Tibial nerve (tissue), 4 donors: Measurements from ENCODE around the gene MAPK1. TPM values are rescaled to one million over a fixed set of nuclear protein-coding genes. Genes with fewer than 3 reads are reported as not detected.
A peak's percentile ranks its signal among the peaks of the same experiment; 100 is the strongest.
"Not testable (repeated sequence)": the region's sequence is repeated elsewhere in the genome, so short reads cannot be mapped to it uniquely, and the experiment has no call there.

ENCODE experiments used
- DNase-seq, 2 donors: peaks; one replicate each; pipeline ENCODE4 v3.0.0-alpha.2; 2019; ENCODE audit warnings: low spot score in 2 of 2
- H3K27ac ChIP-seq, 4 donors: fragments of 200-600 bp; sonication (generic) in 3 of 4; one replicate each; pipeline ENCODE4 v1.5.1; 2017 to 2019; ENCODE audit warnings: mild to moderate bottlenecking in 1 of 4
- H3K27me3 ChIP-seq, 2 donors: fragments of 200-600 bp; sonication (generic) in 1 of 2; one replicate each; pipeline versions ENCODE4 v1.5.1 to v1.6.0; 2017 to 2019
- H3K36me3 ChIP-seq, 3 donors: fragments of 200-600 bp; sonication (generic); one replicate each; pipeline ENCODE4 v1.5.1; 2018 to 2019
- H3K4me1 ChIP-seq, 4 donors: fragments of 200-600 bp; sonication (generic) in 3 of 4; one replicate each; pipeline ENCODE4 v1.5.1; 2017 to 2019
- H3K4me3 ChIP-seq, 4 donors: fragments of 200-600 bp; sonication (generic) in 3 of 4; one replicate each; pipeline ENCODE4 v1.5.1; 2017 to 2019; ENCODE audit warnings: mild to moderate bottlenecking in 1 of 4, moderate library complexity in 1 of 4
- H3K9me3 ChIP-seq, 4 donors: fragments of 200-600 bp; sonication (generic) in 3 of 4; one replicate each; pipeline ENCODE4 v1.5.1; 2017 to 2019
- EP300 ChIP-seq, 2 donors: sonication (generic); formaldehyde crosslinking; IDR thresholded peaks; one replicate each; pipeline ENCODE4 v1.6.1; 2017; ENCODE audit warnings: antibody characterized with exemption in 2 of 2, mild to moderate bottlenecking in 1 of 2
- POLR2A ChIP-seq, 2 donors: fragments of 450-650 bp; IDR thresholded peaks; one replicate each; pipeline ENCODE4 v1.6.1; 2017; ENCODE audit warnings: antibody characterized with exemption in 2 of 2, mild to moderate bottlenecking in 2 of 2, moderate library complexity in 2 of 2
- WGBS, 2 donors: methylation state at CpG; one replicate each; pipeline ENCODE4 v1.1.5; 2018; 5-methylcytosine and 5-hydroxymethylcytosine counted together
- total RNA-seq, 4 donors: library from RNA; depleted of rRNA; stranded (reverse); fragments of >200 nt; gene quantifications; one replicate each; pipeline ENCODE4 v1.1.0, GENCODE V29; 2016
- TF ChIP-seq, protein P1 (sequence below), 5 experiments: fragments of 200-600 bp in 3 of 5; fragments of 450-650 bp in 2 of 5; sonication (generic) in 3 of 5; IDR thresholded peaks; one replicate each; pipeline ENCODE4 v1.5.1; 2016 to 2019; ENCODE audit warnings: antibody characterized with exemption in 5 of 5, mild to moderate bottlenecking in 3 of 5, moderate library complexity in 2 of 5

MAPK1 gene
- total RNA-seq, 4 donors from 2014 or later, result 58.1 to 95.3 (median 73.1) TPM

GRCh38 chr22:21856197-21856596, 11.2 kb downstream of the MAPK1 start:
- Histone ChIP-seq H3K9me3 (no peaks in the 10 kb centered on the region), H3K27ac (peak overlapping the region in 1 of 4 donors; percentile 15), H3K36me3 (peaks cover 0 to 8% (median 0%) of the 10 kb centered on the region in 3 donors), H3K27me3 (no peaks in the 10 kb centered on the region), H3K4me3 (no peak overlapping the region), H3K4me1 (peaks cover 0 to 72% (median 40%) of the 10 kb centered on the region in 4 donors)
- no peak for DNase-seq
- no peak for TF ChIP-seq POLR2A (IDR thresholded peaks at IDR 0.05)
- 84 to 91% methylated on average over 10 of the region's 10 CpGs for WGBS, 2 donors

- H3K27ac ChIP-seq, result peak overlapping the region in 1 of 4 donors; percentile 15
- peaks cover 0 to 8% (median 0%) of the 10 kb centered on the region in 3 donors for H3K36me3 ChIP-seq
- TF ChIP-seq EP300 (IDR thresholded peaks at IDR 0.05), result no peak
- TF ChIP-seq, protein P1, sequence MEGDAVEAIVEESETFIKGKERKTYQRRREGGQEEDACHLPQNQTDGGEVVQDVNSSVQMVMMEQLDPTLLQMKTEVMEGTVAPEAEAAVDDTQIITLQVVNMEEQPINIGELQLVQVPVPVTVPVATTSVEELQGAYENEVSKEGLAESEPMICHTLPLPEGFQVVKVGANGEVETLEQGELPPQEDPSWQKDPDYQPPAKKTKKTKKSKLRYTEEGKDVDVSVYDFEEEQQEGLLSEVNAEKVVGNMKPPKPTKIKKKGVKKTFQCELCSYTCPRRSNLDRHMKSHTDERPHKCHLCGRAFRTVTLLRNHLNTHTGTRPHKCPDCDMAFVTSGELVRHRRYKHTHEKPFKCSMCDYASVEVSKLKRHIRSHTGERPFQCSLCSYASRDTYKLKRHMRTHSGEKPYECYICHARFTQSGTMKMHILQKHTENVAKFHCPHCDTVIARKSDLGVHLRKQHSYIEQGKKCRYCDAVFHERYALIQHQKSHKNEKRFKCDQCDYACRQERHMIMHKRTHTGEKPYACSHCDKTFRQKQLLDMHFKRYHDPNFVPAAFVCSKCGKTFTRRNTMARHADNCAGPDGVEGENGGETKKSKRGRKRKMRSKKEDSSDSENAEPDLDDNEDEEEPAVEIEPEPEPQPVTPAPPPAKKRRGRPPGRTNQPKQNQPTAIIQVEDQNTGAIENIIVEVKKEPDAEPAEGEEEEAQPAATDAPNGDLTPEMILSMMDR (IDR thresholded peaks at IDR 0.05), result no peak
- no peak for TF ChIP-seq POLR2A (IDR thresholded peaks at IDR 0.05)
- no peak overlapping the region for H3K4me3 ChIP-seq
- no peaks in the 10 kb centered on the region for H3K27me3 ChIP-seq
- DNase-seq, result no peak
- no peaks in the 10 kb centered on the region for H3K9me3 ChIP-seq
- H3K4me1 ChIP-seq, result peaks cover 0 to 71% (median 36%) of the 10 kb centered on the region in 4 donors
- WGBS, 2 donors, result 58 to 64% methylated on average over 6 of the region's 6 CpGs
Observed at GRCh38 chr22:21855676-21856075, 11.8 kb downstream of the MAPK1 start.

DNA sequence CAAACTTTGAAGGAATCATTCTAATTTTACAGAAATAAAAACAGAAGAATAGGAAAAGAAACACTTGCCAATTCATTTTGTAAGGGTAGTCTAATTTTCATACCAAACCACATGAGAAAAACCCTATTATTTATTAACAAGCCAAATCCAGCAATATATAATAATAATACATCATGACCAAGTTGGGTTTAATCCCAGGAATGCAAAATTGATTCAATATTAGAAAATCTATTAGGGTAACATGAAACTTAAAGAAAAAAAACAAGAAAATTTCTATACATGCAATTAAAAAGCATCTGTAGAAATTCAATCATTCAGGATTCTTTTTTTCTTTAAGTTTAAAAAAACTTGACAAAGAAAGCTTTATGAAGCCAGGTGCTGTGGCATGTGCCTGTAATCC, 16.8 kb downstream of the MAPK1 start:
- Histone ChIP-seq H3K4me1 (peaks cover 0 to 68% (median 23%) of the 10 kb centered on the region in 4 donors), H3K4me3 (no peak overlapping the region)

GRCh38 chr22:21849489-21849888, 18.0 kb downstream of the MAPK1 start:
- no peak for DNase-seq
- peaks cover 0 to 64% (median 19%) of the 10 kb centered on the region in 4 donors for H3K4me1 ChIP-seq
- no peak overlapping the region for H3K4me3 ChIP-seq
- no peak for TF ChIP-seq EP300 (IDR thresholded peaks at IDR 0.05)
- TF ChIP-seq, protein P1 (IDR thresholded peaks at IDR 0.05), result no peak
- TF ChIP-seq POLR2A (IDR thresholded peaks at IDR 0.05), result no peak
- peak overlapping the region in 2 of 4 donors; percentile 54 to 81 for H3K27ac ChIP-seq
- peaks cover 0 to 8% (median 0%) of the 10 kb centered on the region in 3 donors for H3K36me3 ChIP-seq
- WGBS, 2 donors, result 32 to 36% methylated on average over 1 of the region's 1 CpG
- no peaks in the 10 kb centered on the region for H3K27me3 ChIP-seq
- no peaks in the 10 kb centered on the region for H3K9me3 ChIP-seq

More for the DNA sequence above, 16.8 kb downstream of the MAPK1 start:
- no peaks in the 10 kb centered on the region for H3K27me3 ChIP-seq
- DNase-seq, result no peak
- peak overlapping the region in 1 of 4 donors; percentile 81 for H3K27ac ChIP-seq
- H3K36me3 ChIP-seq, result peaks cover 0 to 8% (median 0%) of the 10 kb centered on the region in 3 donors
- H3K9me3 ChIP-seq, result no peaks in the 10 kb centered on the region
- TF ChIP-seq, protein P1 (IDR thresholded peaks at IDR 0.05), result no peak
- TF ChIP-seq EP300 (IDR thresholded peaks at IDR 0.05) (no peak), POLR2A (IDR thresholded peaks at IDR 0.05) (no peak)

DNA sequence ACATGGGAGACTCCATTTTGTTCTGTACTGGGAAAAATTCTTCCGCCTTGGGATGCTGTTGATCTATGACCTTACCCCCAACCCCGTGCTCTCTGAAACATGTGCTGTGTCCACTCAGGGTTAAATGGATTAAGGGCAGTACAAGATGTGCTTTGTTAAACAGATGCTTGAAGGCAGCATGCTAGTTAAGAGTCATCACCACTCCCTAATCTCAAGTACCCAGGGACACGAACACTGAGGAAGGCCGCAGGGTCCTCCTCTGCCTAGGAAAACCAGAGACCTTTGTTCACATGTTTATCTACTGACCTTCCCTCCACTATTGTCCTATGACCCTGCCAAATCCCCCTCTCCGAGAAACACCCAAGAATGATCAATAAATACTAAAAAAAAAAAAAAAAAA, 19.4 kb downstream of the MAPK1 start:
- not testable (repeated sequence) for DNase-seq, H3K9me3 ChIP-seq, H3K4me3 ChIP-seq, H3K36me3 ChIP-seq, H3K27me3 ChIP-seq
- 18 to 40% methylated on average over 5 of the region's 5 CpGs for WGBS, 2 donors
- peaks cover 0 to 71% (median 19%) of the 10 kb centered on the region in 4 donors for H3K4me1 ChIP-seq
- H3K27ac ChIP-seq, result peak overlapping the region in 2 of 4 donors; percentile 41 to 56

DNA sequence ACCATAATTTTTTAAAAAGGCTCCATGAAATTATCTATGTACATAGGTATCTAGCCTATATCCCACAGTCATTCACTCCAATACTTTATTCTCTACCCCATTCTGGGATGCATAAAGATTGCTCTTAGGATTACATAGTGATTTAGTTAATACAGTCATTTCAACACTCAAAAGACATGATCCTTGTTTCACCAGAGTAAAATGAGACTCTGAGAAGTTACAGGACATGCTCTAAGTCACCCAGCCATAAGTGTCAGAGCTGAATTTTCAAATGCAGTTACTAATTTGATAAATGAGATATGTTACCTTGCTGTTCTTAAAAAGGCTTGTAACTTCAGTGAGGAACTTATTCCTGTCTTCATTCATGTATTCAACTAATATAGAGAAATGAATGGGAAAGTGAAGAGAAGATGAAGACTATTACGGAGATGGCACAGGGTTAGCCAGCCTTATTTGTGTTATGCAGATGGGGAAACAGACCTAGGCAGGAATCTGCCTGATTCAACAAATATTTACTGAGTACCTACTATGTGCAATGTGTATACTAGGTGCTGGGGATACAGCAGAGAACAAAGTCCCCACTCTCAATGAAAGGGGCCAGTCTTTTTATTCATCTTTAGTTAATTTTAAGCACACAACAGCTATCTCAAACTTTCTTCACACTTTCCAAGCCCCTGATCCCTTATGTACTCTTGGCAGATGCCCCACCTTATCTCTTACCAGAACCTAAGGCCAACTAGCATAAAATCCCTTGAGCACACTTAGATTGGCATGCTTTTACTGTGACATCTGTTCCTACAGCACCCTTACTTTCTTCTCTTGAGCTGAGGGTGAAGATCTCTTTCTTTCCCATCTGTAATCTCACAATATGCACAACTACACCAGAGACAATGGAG, 21.6 kb downstream of the MAPK1 start:
- H3K4me3 ChIP-seq, result no peak overlapping the region

More for the DNA sequence above, 21.6 kb downstream of the MAPK1 start:
- TF ChIP-seq POLR2A (IDR thresholded peaks at IDR 0.05), result no peak
- TF ChIP-seq, protein P1 (IDR thresholded peaks at IDR 0.05), result no peak
- no peak for TF ChIP-seq EP300 (IDR thresholded peaks at IDR 0.05)
- Histone ChIP-seq H3K27me3 (no peaks in the 10 kb centered on the region), H3K27ac (no peak overlapping the region), H3K36me3 (no peaks in the 10 kb centered on the region), H3K4me1 (peaks cover 0 to 74% (median 18%) of the 10 kb centered on the region in 4 donors), H3K9me3 (no peaks in the 10 kb centered on the region)
- no peak for DNase-seq
- WGBS, 2 donors, result 90 to 91% methylated on average over 1 of the region's 1 CpG
